B cell (primary cell): ENCODE results near the gene TMEM52B.

Experiments
- CTCF ChIP-seq: fragments of 200-600 bp; IDR thresholded peaks from one replicate; pipeline ENCODE4 v1.8.0; 2022; ENCODE audit warnings: antibody characterized with exemption, mild to moderate bottlenecking
- EZH2 ChIP-seq: IDR thresholded peaks from 2 replicates; pipeline ENCODE4 v1.6.1; 2012; ENCODE audit warnings: borderline replicate concordance, low read depth, mild to moderate bottlenecking, moderate library complexity, low read length; ENCODE audit not compliant: insufficient read depth, poor library complexity, severe bottlenecking

GRCh38 chr12:10189653-10190052 lies 10.8 kb downstream of the TMEM52B start:
- no peak for TF ChIP-seq CTCF
- no peak for TF ChIP-seq EZH2
